Mesothelial cell of epicardium (in vitro differentiated cells): ENCODE results near the gene ADD3. TPM values are rescaled to one million over a fixed set of nuclear protein-coding genes. Genes with fewer than 3 reads are reported as not detected.
A peak's percentile ranks its signal among the peaks of the same experiment; 100 is the strongest.
"Not testable (repeated sequence)": the region's sequence is repeated elsewhere in the genome, so short reads cannot be mapped to it uniquely, and the experiment has no call there.

ENCODE experiments used
- DNase-seq, 2 experiments: peaks; one replicate each; pipeline ENCODE4 v3.0.0; 2021; ENCODE audit warnings: low spot score in 2 of 2; ENCODE audit not compliant: unreplicated experiment in 2 of 2
- H3K27ac Mint-ChIP-seq: 2 replicates; pipeline ENCODE4 v1.8.0; 2021; ENCODE audit warnings: mixed read lengths
- H3K27me3 Mint-ChIP-seq: 2 replicates; pipeline ENCODE4 v1.8.0; 2021; ENCODE audit warnings: low read depth, mixed read lengths
- H3K36me3 Mint-ChIP-seq: 2 replicates; pipeline ENCODE4 v1.8.0; 2021; ENCODE audit warnings: mixed read lengths
- H3K4me1 Mint-ChIP-seq: 2 replicates; pipeline ENCODE4 v1.8.0; 2021; ENCODE audit warnings: mixed read lengths
- H3K4me3 Mint-ChIP-seq: 2 replicates; pipeline ENCODE4 v1.8.0; 2021; ENCODE audit warnings: mild to moderate bottlenecking, moderate library complexity, mixed read lengths
- H3K9me3 Mint-ChIP-seq: 2 replicates; pipeline ENCODE4 v1.8.0; 2021; ENCODE audit warnings: mixed read lengths
- CTCF ChIP-seq: fragments of 200-600 bp; sonication (generic); IDR thresholded peaks from one replicate; pipeline ENCODE4 v1.5.0; 2021; ENCODE audit warnings: antibody characterized with exemption; ENCODE audit not compliant: unreplicated experiment
- total RNA-seq: library from RNA; stranded (reverse); gene quantifications from 3 replicates; pipeline ENCODE4 v1.2.1, GENCODE V29; 2021

Gene ADD3
- total RNA-seq, 1 donor from 2014 or later = 104 TPM

- no peaks in the 10 kb centered on the region for H3K36me3 Mint-ChIP-seq
- no peaks in the 10 kb centered on the region for H3K27me3 Mint-ChIP-seq
- H3K4me1 Mint-ChIP-seq = peaks cover 37% of the 10 kb centered on the region
- H3K4me3 Mint-ChIP-seq = no peak overlapping the region
- no peak overlapping the region for H3K27ac Mint-ChIP-seq
- H3K9me3 Mint-ChIP-seq = no peaks in the 10 kb centered on the region
- no peak for DNase-seq
- no peak for TF ChIP-seq CTCF
These were observed 28.6 kb upstream of the ADD3 start for GRCh38 chr10:109979215-109979614.

- Mint-ChIP-seq H3K27ac (no peak overlapping the region), H3K4me1 (peaks cover 26% of the 10 kb centered on the region), H3K36me3 (no peaks in the 10 kb centered on the region), H3K9me3 (peaks cover 12% of the 10 kb centered on the region), H3K27me3 (no peaks in the 10 kb centered on the region), H3K4me3 (no peak overlapping the region)
- DNase-seq = no peak
- no peak for TF ChIP-seq CTCF
These were observed 26.1 kb upstream of the ADD3 start for GRCh38 chr10:109981650-109982049.

GRCh38 chr10:109982123-109982522 lies 25.7 kb upstream of the ADD3 start:
- H3K4me3 Mint-ChIP-seq = no peak overlapping the region
- no peaks in the 10 kb centered on the region for H3K36me3 Mint-ChIP-seq
- DNase-seq = no peak
- peaks cover 21% of the 10 kb centered on the region for H3K4me1 Mint-ChIP-seq
- no peak for TF ChIP-seq CTCF
- peaks cover 12% of the 10 kb centered on the region for H3K9me3 Mint-ChIP-seq
- no peaks in the 10 kb centered on the region for H3K27me3 Mint-ChIP-seq
- peak overlapping the region; percentile 60 for H3K27ac Mint-ChIP-seq

- H3K36me3 Mint-ChIP-seq = no peaks in the 10 kb centered on the region
- H3K4me1 Mint-ChIP-seq = peaks cover 16% of the 10 kb centered on the region
- no peak overlapping the region for H3K4me3 Mint-ChIP-seq
- DNase-seq = no peak
- H3K27me3 Mint-ChIP-seq = no peaks in the 10 kb centered on the region
- H3K9me3 Mint-ChIP-seq = peaks cover 12% of the 10 kb centered on the region
- no peak for TF ChIP-seq CTCF
- H3K27ac Mint-ChIP-seq = no peak overlapping the region
These were observed 25.0 kb upstream of the ADD3 start for GRCh38 chr10:109982812-109983211.

- Mint-ChIP-seq H3K4me1 (peaks cover 14% of the 10 kb centered on the region), H3K9me3 (peaks cover 12% of the 10 kb centered on the region), H3K27me3 (no peaks in the 10 kb centered on the region), H3K36me3 (no peaks in the 10 kb centered on the region), H3K4me3 (no peak overlapping the region), H3K27ac (no peak overlapping the region)
- DNase-seq = no peak
- no peak for TF ChIP-seq CTCF
These were observed 23.8 kb upstream of the ADD3 start for GRCh38 chr10:109984013-109984412.

GRCh38 chr10:109985768-109986167 lies 22.0 kb upstream of the ADD3 start:
- Mint-ChIP-seq H3K9me3 (peaks cover 12% of the 10 kb centered on the region), H3K4me1 (peaks cover 14% of the 10 kb centered on the region)
- not testable (repeated sequence) for H3K36me3 Mint-ChIP-seq, DNase-seq, H3K4me3 Mint-ChIP-seq, H3K27me3 Mint-ChIP-seq, H3K27ac Mint-ChIP-seq
